HG02678 (cell line): ENCODE measurements around the gene ASCC3.

Experiments
- ATAC-seq: cut with Tn5 transposase; IDR thresholded peaks from one replicate; pipeline ENCODE4 v1.9.1; 2021; ENCODE audit warnings: mild to moderate bottlenecking, moderate library complexity; ENCODE audit not compliant: unreplicated experiment

Gene ASCC3

GRCh38 chr6:100509101-100509500 lies 372.0 kb downstream of the ASCC3 start:
- ATAC-seq, result no peak

- ATAC-seq, result no peak
Observed at GRCh38 chr6:100506651-100507050, 374.5 kb downstream of the ASCC3 start.

GRCh38 chr6:100504786-100505737 lies 376.1 kb downstream of the ASCC3 start:
- ATAC-seq, result no peak

- no peak for ATAC-seq
Observed at GRCh38 chr6:100503043-100503705, 378.0 kb downstream of the ASCC3 start.

- ATAC-seq, result no peak
Observed at GRCh38 chr6:100493206-100493888, 387.8 kb downstream of the ASCC3 start.

GRCh38 chr6:100491952-100492670 lies 389.0 kb downstream of the ASCC3 start:
- ATAC-seq, result no peak

GRCh38 chr6:100490065-100490464 lies 391.1 kb downstream of the ASCC3 start:
- ATAC-seq, result no peak

- no peak for ATAC-seq
Observed at GRCh38 chr6:100488244-100488643, 392.9 kb downstream of the ASCC3 start.

- ATAC-seq, result no peak
Observed at GRCh38 chr6:100487638-100488037, 393.5 kb downstream of the ASCC3 start.

GRCh38 chr6:100485268-100485667 lies 395.9 kb downstream of the ASCC3 start:
- ATAC-seq, result no peak

GRCh38 chr6:100484474-100484873 lies 396.7 kb downstream of the ASCC3 start:
- ATAC-seq, result peak; percentile 56

- ATAC-seq, result no peak
Observed at GRCh38 chr6:100482698-100483097, 398.4 kb downstream of the ASCC3 start.

- ATAC-seq, result peak; percentile 49
Observed at GRCh38 chr6:100479179-100480035, 401.7 kb downstream of the ASCC3 start.

GRCh38 chr6:100475554-100476320 lies 405.4 kb downstream of the ASCC3 start:
- peak; percentile 70 for ATAC-seq

- ATAC-seq, result no peak
Observed at GRCh38 chr6:100473182-100473581, 407.9 kb downstream of the ASCC3 start.

GRCh38 chr6:100472674-100473073 lies 408.5 kb downstream of the ASCC3 start:
- ATAC-seq, result peak; percentile 84

- ATAC-seq, result no peak
Observed at GRCh38 chr6:100470422-100471120, 410.6 kb downstream of the ASCC3 start.

- no peak for ATAC-seq
Observed at GRCh38 chr6:100469101-100469859, 411.8 kb downstream of the ASCC3 start.
